Keratinocyte (primary cell): ENCODE data around the gene IL19.

Experiments
- EZH2 ChIP-seq: IDR thresholded peaks from one replicate; pipeline ENCODE4 v1.6.1; 2012; ENCODE audit warnings: inconsistent platforms, mild to moderate bottlenecking, low read length, moderate library complexity
- TF ChIP-seq, protein P1 (sequence below), 3 experiments: IDR thresholded peaks in 1 of 3; conservative IDR thresholded peaks in 1 of 3; optimal IDR thresholded peaks in 1 of 3; 2 replicates in 2 of 3; 3 replicates in 1 of 3; pipeline versions ENCODE3 to v1.5.1; 2011; ENCODE audit warnings: low read length in 3 of 3, mild to moderate bottlenecking in 3 of 3, moderate library complexity in 2 of 3, control low read depth in 1 of 3, inconsistent platforms in 1 of 3; ENCODE audit not compliant: insufficient read depth in 2 of 3; ENCODE audit errors: extremely low read depth in 1 of 3

DNA sequence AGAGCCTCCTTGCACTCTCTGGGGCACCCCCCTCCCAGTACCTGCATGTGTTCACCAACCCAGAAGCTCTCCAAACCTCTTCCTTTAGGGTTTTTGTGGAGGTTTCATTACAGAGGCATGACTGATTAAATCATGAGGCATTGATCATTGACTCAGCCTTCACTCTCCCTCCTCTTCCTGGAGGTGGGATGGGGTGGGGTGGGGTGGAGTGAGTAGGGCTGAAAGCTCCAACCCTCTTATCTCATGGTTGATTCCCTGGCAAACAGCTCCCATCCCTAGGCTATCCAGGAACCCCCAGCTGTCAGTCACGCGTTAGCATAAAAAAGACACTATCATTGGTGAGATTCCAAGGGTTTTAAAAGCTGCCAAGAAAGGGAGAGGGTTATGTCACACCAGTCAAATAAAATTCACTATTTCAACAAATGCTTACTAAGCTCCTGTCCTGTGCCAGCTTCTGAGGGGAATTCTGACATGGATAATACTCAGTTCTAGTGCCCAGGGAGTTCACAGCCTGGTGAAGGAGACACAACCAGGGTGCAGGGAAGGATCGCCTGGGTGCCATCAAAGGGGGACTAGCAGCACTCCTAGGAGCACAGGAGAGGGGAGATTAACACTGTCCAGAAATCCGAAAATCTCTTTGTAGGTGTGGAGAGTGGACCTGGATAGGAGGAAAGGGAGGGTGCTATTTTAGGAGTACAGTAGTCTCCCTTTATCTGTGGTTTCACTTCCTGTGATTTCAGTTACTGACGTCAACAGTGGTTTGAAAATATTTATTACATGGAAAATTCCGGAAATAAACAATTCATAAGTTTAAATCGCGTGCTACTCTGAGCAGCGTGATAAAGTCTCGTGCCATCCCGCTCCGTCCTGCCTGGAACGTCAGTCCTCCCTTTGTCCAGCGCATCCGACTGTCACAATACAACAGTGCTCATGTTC, 119.8 kb downstream of the IL19 start:
- TF ChIP-seq EZH2 = no peak
- TF ChIP-seq, protein P1, sequence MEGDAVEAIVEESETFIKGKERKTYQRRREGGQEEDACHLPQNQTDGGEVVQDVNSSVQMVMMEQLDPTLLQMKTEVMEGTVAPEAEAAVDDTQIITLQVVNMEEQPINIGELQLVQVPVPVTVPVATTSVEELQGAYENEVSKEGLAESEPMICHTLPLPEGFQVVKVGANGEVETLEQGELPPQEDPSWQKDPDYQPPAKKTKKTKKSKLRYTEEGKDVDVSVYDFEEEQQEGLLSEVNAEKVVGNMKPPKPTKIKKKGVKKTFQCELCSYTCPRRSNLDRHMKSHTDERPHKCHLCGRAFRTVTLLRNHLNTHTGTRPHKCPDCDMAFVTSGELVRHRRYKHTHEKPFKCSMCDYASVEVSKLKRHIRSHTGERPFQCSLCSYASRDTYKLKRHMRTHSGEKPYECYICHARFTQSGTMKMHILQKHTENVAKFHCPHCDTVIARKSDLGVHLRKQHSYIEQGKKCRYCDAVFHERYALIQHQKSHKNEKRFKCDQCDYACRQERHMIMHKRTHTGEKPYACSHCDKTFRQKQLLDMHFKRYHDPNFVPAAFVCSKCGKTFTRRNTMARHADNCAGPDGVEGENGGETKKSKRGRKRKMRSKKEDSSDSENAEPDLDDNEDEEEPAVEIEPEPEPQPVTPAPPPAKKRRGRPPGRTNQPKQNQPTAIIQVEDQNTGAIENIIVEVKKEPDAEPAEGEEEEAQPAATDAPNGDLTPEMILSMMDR (optimal IDR thresholded peaks at IDR 0.05 in 1 of 3, IDR thresholded peaks at IDR 0.05 in 1 of 3, conservative IDR thresholded peaks at IDR 0.05 in 1 of 3; ENCODE audit: extremely low read depth in 1 of 3, insufficient read depth in 2 of 3, low read length in 3 of 3) = no peak
